SJCRH30 (cell line): ENCODE data around the gene PCP4L1. TPM values are rescaled to one million over a fixed set of nuclear protein-coding genes. Genes with fewer than 3 reads are reported as not detected.
"Not testable (repeated sequence)": the region's sequence is repeated elsewhere in the genome, so short reads cannot be mapped to it uniquely, and the experiment has no call there.

Experiments used
- DNase-seq, 2 experiments: peaks; one replicate each; pipeline ENCODE4 v3.0.0-alpha.2; 2015 to 2020
- H3K27ac ChIP-seq: fragments of 250-450 bp; sonication (Bioruptor Pico); 2 replicates; pipeline ENCODE4 v1.5.1; 2020; ENCODE audit warnings: mild to moderate bottlenecking, moderate library complexity
- H3K27me3 ChIP-seq: fragments of 250-450 bp; sonication (Bioruptor Pico); 2 replicates; pipeline ENCODE4 v1.5.1; 2020; ENCODE audit warnings: mild to moderate bottlenecking, moderate library complexity
- H3K36me3 ChIP-seq: fragments of 250-450 bp; sonication (Bioruptor Pico); 2 replicates; pipeline ENCODE4 v1.5.1; 2020; ENCODE audit warnings: mild to moderate bottlenecking, moderate library complexity
- H3K4me1 ChIP-seq: fragments of 250-450 bp; sonication (Bioruptor Pico); 2 replicates; pipeline ENCODE4 v1.5.1; 2020; ENCODE audit warnings: mild to moderate bottlenecking, moderate library complexity
- H3K4me3 ChIP-seq: fragments of 250-450 bp; sonication (Bioruptor Pico); 2 replicates; pipeline ENCODE4 v1.5.1; 2020; ENCODE audit warnings: mild to moderate bottlenecking, moderate library complexity
- H3K9me3 ChIP-seq: fragments of 250-450 bp; sonication (Bioruptor Pico); replicated peaks from 2 replicates; pipeline ENCODE4 v1.5.1; 2020; ENCODE audit warnings: mild to moderate bottlenecking, moderate library complexity
- total RNA-seq: library from RNA; depleted of rRNA; stranded (reverse); fragments of >200 nt; shearing (Covaris generic); gene quantifications from 2 replicates; pipeline ENCODE4 v1.2.3, GENCODE V29; 2014

Gene PCP4L1
- total RNA-seq, 1 experiment from 2014 or later = not detected

- peak overlapping the region; percentile 25 for H3K4me3 ChIP-seq
- no peaks in the 10 kb centered on the region for H3K36me3 ChIP-seq
- peaks cover 8% of the 10 kb centered on the region for H3K4me1 ChIP-seq
- H3K27me3 ChIP-seq = no peaks in the 10 kb centered on the region
- peak in 1 of 2 experiments; percentile 20 for DNase-seq
- H3K27ac ChIP-seq = no peak overlapping the region
- H3K9me3 ChIP-seq = no peaks in the 10 kb centered on the region
Measured at GRCh38 chr1:161225178-161225533, 33.4 kb upstream of the PCP4L1 start.

- Histone ChIP-seq H3K4me3 (peak within 1 kb of the TSS; percentile 80), H3K9me3 (no peaks in the 10 kb centered on the region), H3K27ac (peak within 1 kb of the TSS; percentile 59), H3K36me3 (no peaks in the 10 kb centered on the region), H3K27me3 (no peaks in the 10 kb centered on the region), H3K4me1 (peaks cover 8% of the 10 kb centered on the region)
- peak; percentile 93 to 97 for DNase-seq
Measured at GRCh38 chr1:161225534-161226319, 32.8 kb upstream of the PCP4L1 start, which contains the start of gene TOMM40L. Gene TOMM40L, plus strand, starts transcription at chr1:161226060. Its CDS starts 430 bp downstream, at chr1:161226490.

GRCh38 chr1:161226320-161226711 is 32.2 kb upstream of the PCP4L1 start:
- Histone ChIP-seq H3K36me3 (no peaks in the 10 kb centered on the region), H3K27ac (peak overlapping the region; percentile 59), H3K27me3 (no peaks in the 10 kb centered on the region), H3K9me3 (no peaks in the 10 kb centered on the region), H3K4me3 (peak overlapping the region; percentile 80), H3K4me1 (peaks cover 8% of the 10 kb centered on the region)
- DNase-seq = peak in 1 of 2 experiments; percentile 16

- peaks cover 8% of the 10 kb centered on the region for H3K4me1 ChIP-seq
- no peaks in the 10 kb centered on the region for H3K9me3 ChIP-seq
- H3K27ac ChIP-seq = no peak overlapping the region
- no peaks in the 10 kb centered on the region for H3K36me3 ChIP-seq
- DNase-seq = no peak
- no peaks in the 10 kb centered on the region for H3K27me3 ChIP-seq
- H3K4me3 ChIP-seq = peak overlapping the region; percentile 80
Measured at GRCh38 chr1:161226759-161227158, 31.8 kb upstream of the PCP4L1 start.

- no peak overlapping the region for H3K27ac ChIP-seq
- H3K9me3 ChIP-seq = no peaks in the 10 kb centered on the region
- H3K4me1 ChIP-seq = peaks cover 8% of the 10 kb centered on the region
- no peaks in the 10 kb centered on the region for H3K36me3 ChIP-seq
- peak overlapping the region; percentile 80 for H3K4me3 ChIP-seq
- no peaks in the 10 kb centered on the region for H3K27me3 ChIP-seq
- DNase-seq = peak; percentile 73 to 85
Measured at GRCh38 chr1:161227196-161227871, 31.2 kb upstream of the PCP4L1 start.

- no peaks in the 10 kb centered on the region for H3K9me3 ChIP-seq
- no peaks in the 10 kb centered on the region for H3K36me3 ChIP-seq
- DNase-seq = no peak
- H3K27me3 ChIP-seq = no peaks in the 10 kb centered on the region
- peaks cover 8% of the 10 kb centered on the region for H3K4me1 ChIP-seq
- no peak overlapping the region for H3K4me3 ChIP-seq
- no peak overlapping the region for H3K27ac ChIP-seq
Measured at GRCh38 chr1:161228032-161228431, 30.5 kb upstream of the PCP4L1 start.

GRCh38 chr1:161229896-161230295 is 28.6 kb upstream of the PCP4L1 start:
- H3K4me1 ChIP-seq = peaks cover 7% of the 10 kb centered on the region
- no peaks in the 10 kb centered on the region for H3K27me3 ChIP-seq
- H3K27ac ChIP-seq = no peak overlapping the region
- no peaks in the 10 kb centered on the region for H3K36me3 ChIP-seq
- no peak for DNase-seq
- H3K4me3 ChIP-seq = no peak overlapping the region
- no peaks in the 10 kb centered on the region for H3K9me3 ChIP-seq

- no peak for DNase-seq
- no peak overlapping the region for H3K27ac ChIP-seq
- no peaks in the 10 kb centered on the region for H3K36me3 ChIP-seq
- H3K4me3 ChIP-seq = no peak overlapping the region
- H3K9me3 ChIP-seq = no peaks in the 10 kb centered on the region
- H3K4me1 ChIP-seq = peaks cover 2% of the 10 kb centered on the region
- no peaks in the 10 kb centered on the region for H3K27me3 ChIP-seq
Measured at GRCh38 chr1:161230762-161231161, 27.8 kb upstream of the PCP4L1 start.

GRCh38 chr1:161233102-161233501 is 25.4 kb upstream of the PCP4L1 start:
- DNase-seq = no peak
- Histone ChIP-seq H3K4me1 (no peaks in the 10 kb centered on the region), H3K4me3 (no peak overlapping the region), H3K9me3 (no peaks in the 10 kb centered on the region), H3K27me3 (no peaks in the 10 kb centered on the region), H3K36me3 (no peaks in the 10 kb centered on the region), H3K27ac (no peak overlapping the region)

- Histone ChIP-seq H3K4me3 (no peak overlapping the region), H3K4me1 (no peaks in the 10 kb centered on the region), H3K27ac (no peak overlapping the region), H3K27me3 (no peaks in the 10 kb centered on the region), H3K9me3 (no peaks in the 10 kb centered on the region), H3K36me3 (no peaks in the 10 kb centered on the region)
- no peak for DNase-seq
Measured at GRCh38 chr1:161235957-161236775, 22.4 kb upstream of the PCP4L1 start.

GRCh38 chr1:161238039-161238473 is 20.5 kb upstream of the PCP4L1 start, which contains the start of gene NR1I3:
Gene NR1I3, minus strand, starts transcription at chr1:161238203. Its CDS starts 1,638 bp downstream, at chr1:161236565.
- DNase-seq = no peak
- no peaks in the 10 kb centered on the region for H3K27me3 ChIP-seq
- no peaks in the 10 kb centered on the region for H3K9me3 ChIP-seq
- H3K4me1 ChIP-seq = no peaks in the 10 kb centered on the region
- H3K4me3 ChIP-seq = no peak within 1 kb of the TSS
- no peaks in the 10 kb centered on the region for H3K36me3 ChIP-seq
- H3K27ac ChIP-seq = no peak within 1 kb of the TSS

- Histone ChIP-seq H3K36me3 (no peaks in the 10 kb centered on the region), H3K4me1 (no peaks in the 10 kb centered on the region), H3K4me3 (no peak overlapping the region), H3K27ac (no peak overlapping the region), H3K9me3 (no peaks in the 10 kb centered on the region), H3K27me3 (no peaks in the 10 kb centered on the region)
- DNase-seq = no peak
Measured at GRCh38 chr1:161241682-161242081, 16.9 kb upstream of the PCP4L1 start.

- Histone ChIP-seq H3K36me3 (no peaks in the 10 kb centered on the region), H3K4me3 (no peak overlapping the region), H3K4me1 (no peaks in the 10 kb centered on the region), H3K27ac (no peak overlapping the region), H3K27me3 (no peaks in the 10 kb centered on the region), H3K9me3 (no peaks in the 10 kb centered on the region)
- no peak for DNase-seq
Measured at GRCh38 chr1:161242313-161242712, 16.2 kb upstream of the PCP4L1 start.

GRCh38 chr1:161244888-161245287 is 13.7 kb upstream of the PCP4L1 start:
- no peak overlapping the region for H3K4me3 ChIP-seq
- H3K36me3 ChIP-seq = no peaks in the 10 kb centered on the region
- no peak for DNase-seq
- H3K9me3 ChIP-seq = no peaks in the 10 kb centered on the region
- H3K27ac ChIP-seq = no peak overlapping the region
- H3K27me3 ChIP-seq = no peaks in the 10 kb centered on the region
- no peaks in the 10 kb centered on the region for H3K4me1 ChIP-seq

- DNase-seq, H3K9me3 ChIP-seq, H3K4me3 ChIP-seq, H3K27me3 ChIP-seq, H3K36me3 ChIP-seq, H3K4me1 ChIP-seq, H3K27ac ChIP-seq: not testable (repeated sequence)
Measured at GRCh38 chr1:161250100-161250499, 8.4 kb upstream of the PCP4L1 start.
